HG03064 (cell line): ENCODE data around the gene IFT74.

ENCODE experiments used
- ATAC-seq: cut with Tn5 transposase; IDR thresholded peaks from one replicate; pipeline ENCODE4 v1.9.1; 2021; ENCODE audit warnings: low read depth; ENCODE audit not compliant: unreplicated experiment

IFT74 gene

GRCh38 chr9:26973989-26974388 is 17.8 kb downstream of the IFT74 start:
- no peak for ATAC-seq

GRCh38 chr9:26974927-26975326 is 18.7 kb downstream of the IFT74 start:
- no peak for ATAC-seq

- ATAC-seq, result no peak
Measured at GRCh38 chr9:26975728-26976707, 19.8 kb downstream of the IFT74 start.

GRCh38 chr9:26983340-26983739 is 27.1 kb downstream of the IFT74 start:
- ATAC-seq, result peak; percentile 72

GRCh38 chr9:26995810-26996209 is 39.6 kb downstream of the IFT74 start:
- no peak for ATAC-seq

- ATAC-seq, result no peak
Measured at GRCh38 chr9:27003426-27004077, 47.3 kb downstream of the IFT74 start.

- ATAC-seq, result no peak
Measured at GRCh38 chr9:27005491-27005890, 49.3 kb downstream of the IFT74 start, which contains the start of gene LRRC19. Gene LRRC19 (minus strand): TSS chr9:27005672. CDS start chr9:26999694, 5,978 bp downstream.

GRCh38 chr9:27019589-27019988 is 63.4 kb downstream of the IFT74 start:
- no peak for ATAC-seq

- ATAC-seq, result no peak
Measured at GRCh38 chr9:27022920-27023319, 66.7 kb downstream of the IFT74 start.

- ATAC-seq, result no peak
Measured at GRCh38 chr9:27029186-27029585, 73.0 kb downstream of the IFT74 start.

GRCh38 chr9:27033815-27034403 is 77.7 kb downstream of the IFT74 start:
- ATAC-seq, result peak; percentile 72

GRCh38 chr9:27037499-27037898 is 81.3 kb downstream of the IFT74 start:
- no peak for ATAC-seq

GRCh38 chr9:27041746-27042145 is 85.5 kb downstream of the IFT74 start:
- ATAC-seq, result no peak

GRCh38 chr9:27042476-27042875 is 86.3 kb downstream of the IFT74 start:
- ATAC-seq, result no peak

GRCh38 chr9:27043176-27043575 is 87.0 kb downstream of the IFT74 start:
- ATAC-seq, result no peak

- no peak for ATAC-seq
Measured at GRCh38 chr9:27047136-27047535, 90.9 kb downstream of the IFT74 start.

GRCh38 chr9:27053369-27054022 is 97.3 kb downstream of the IFT74 start:
- no peak for ATAC-seq

- no peak for ATAC-seq
Measured at GRCh38 chr9:27054125-27054524, 97.9 kb downstream of the IFT74 start.

GRCh38 chr9:27054841-27055240 is 98.6 kb downstream of the IFT74 start:
- no peak for ATAC-seq

GRCh38 chr9:27059412-27059811 is 103.2 kb downstream of the IFT74 start:
- ATAC-seq, result no peak

- no peak for ATAC-seq
Measured at GRCh38 chr9:27059907-27060306, 103.7 kb downstream of the IFT74 start.
